HG03378 (cell line): ENCODE data around the gene TSFM.

Source experiments
- ATAC-seq: cut with Tn5 transposase; IDR thresholded peaks from one replicate; pipeline ENCODE4 v1.9.1; 2021; ENCODE audit warnings: mild to moderate bottlenecking, moderate library complexity; ENCODE audit not compliant: unreplicated experiment

Gene TSFM

GRCh38 chr12:57777911-57778310 lies 4.7 kb upstream of the TSFM start:
- ATAC-seq = no peak

- ATAC-seq = no peak
These were observed 2.9 kb upstream of the TSFM start for GRCh38 chr12:57779736-57780135.

- ATAC-seq = no peak
These were observed 2.2 kb upstream of the TSFM start for GRCh38 chr12:57780284-57780897.

GRCh38 chr12:57781244-57781643 lies 1.3 kb upstream of the TSFM start:
- ATAC-seq = no peak

GRCh38 chr12:57781801-57782200 lies 786 bp upstream of the TSFM start:
- no peak for ATAC-seq

GRCh38 chr12:57782243-57782607 lies 362 bp upstream of the TSFM start:
- peak; percentile 8 for ATAC-seq

- no peak for ATAC-seq
These were observed 847 bp downstream of the TSFM start for GRCh38 chr12:57783466-57783801.

GRCh38 chr12:57783861-57784260 lies 1.3 kb downstream of the TSFM start:
- ATAC-seq = no peak

- no peak for ATAC-seq
These were observed 11.3 kb downstream of the TSFM start for GRCh38 chr12:57793920-57794319.

- ATAC-seq = no peak
These were observed 12.8 kb downstream of the TSFM start for GRCh38 chr12:57795354-57795753.

- no peak for ATAC-seq
These were observed 14.4 kb downstream of the TSFM start for GRCh38 chr12:57796996-57797395.

- no peak for ATAC-seq
These were observed 15.3 kb downstream of the TSFM start for GRCh38 chr12:57797933-57798332.

GRCh38 chr12:57800965-57801364 lies 18.4 kb downstream of the TSFM start:
- no peak for ATAC-seq

- ATAC-seq = no peak
These were observed 20.0 kb downstream of the TSFM start for GRCh38 chr12:57802607-57803006.

GRCh38 chr12:57803319-57803893 lies 20.8 kb downstream of the TSFM start:
- ATAC-seq = no peak

GRCh38 chr12:57806677-57807076 lies 24.1 kb downstream of the TSFM start:
- ATAC-seq = no peak

- no peak for ATAC-seq
These were observed 24.7 kb downstream of the TSFM start for GRCh38 chr12:57807285-57807684.

GRCh38 chr12:57808351-57808750 lies 25.8 kb downstream of the TSFM start:
- no peak for ATAC-seq

GRCh38 chr12:57809425-57809824 lies 26.8 kb downstream of the TSFM start:
- ATAC-seq = no peak

GRCh38 chr12:57810450-57810849 lies 27.9 kb downstream of the TSFM start:
- no peak for ATAC-seq

- ATAC-seq = no peak
These were observed 28.6 kb downstream of the TSFM start for GRCh38 chr12:57811028-57811755.

- no peak for ATAC-seq
These were observed 30.8 kb downstream of the TSFM start for GRCh38 chr12:57813111-57813970.
